Cardiac fibroblast (primary cell): ENCODE results near the gene CAPN11.

ENCODE experiments used
- DNase-seq, 2 donors: peaks; one replicate each; pipeline versions ENCODE4 v3.0.0 to v3.0.0-alpha.2; 2010; ENCODE audit warnings: low read depth in 2 of 2
- H3K4me3 ChIP-seq, 2 donors: replicated peaks in 1 of 2; 1 replicate in 1 of 2; 2 replicates in 1 of 2; pipeline ENCODE4 v1.5.1; 2011; ENCODE audit warnings: low read depth in 2 of 2, low read length in 2 of 2, mild to moderate bottlenecking in 2 of 2, moderate library complexity in 1 of 2
- CTCF ChIP-seq: IDR thresholded peaks from one replicate; pipeline ENCODE4 v1.5.1; 2011; ENCODE audit warnings: low read depth, mild to moderate bottlenecking, low read length, inconsistent platforms

The CAPN11 gene

GRCh38 chr6:44158770-44159228 lies at the start of gene CAPN11:
Gene CAPN11 (plus strand): TSS chr6:44158820. CDS start chr6:44158849, 29 bp downstream.
- TF ChIP-seq CTCF, result no peak
- DNase-seq, result no peak

GRCh38 chr6:44109212-44109611 lies 49.4 kb upstream of the CAPN11 start:
- no peak for TF ChIP-seq CTCF
- H3K4me3 ChIP-seq, result no peak overlapping the region
- no peak for DNase-seq

More at GRCh38 chr6:44158770-44159228, at the start of gene CAPN11:
- no peak within 1 kb of the TSS for H3K4me3 ChIP-seq

GRCh38 chr6:44110005-44110676 lies 48.5 kb upstream of the CAPN11 start:
- H3K4me3 ChIP-seq, result no peak overlapping the region
- DNase-seq, result no peak
- TF ChIP-seq CTCF, result no peak

- no peak for DNase-seq
- no peak for TF ChIP-seq CTCF
- no peak overlapping the region for H3K4me3 ChIP-seq
Observed at GRCh38 chr6:44110966-44111365, 47.7 kb upstream of the CAPN11 start.

GRCh38 chr6:44111434-44112417 lies 46.9 kb upstream of the CAPN11 start:
- TF ChIP-seq CTCF, result no peak
- H3K4me3 ChIP-seq, result no peak overlapping the region
- DNase-seq, result no peak

- no peak overlapping the region for H3K4me3 ChIP-seq
- no peak for DNase-seq
- TF ChIP-seq CTCF, result peak; percentile 19
Observed at GRCh38 chr6:44113414-44113813, 45.2 kb upstream of the CAPN11 start.
